GM21360 (cell line): Measurements from ENCODE around the gene THADA.

Experiments
- ATAC-seq: cut with Tn5 transposase; IDR thresholded peaks from one replicate; pipeline ENCODE4 v1.9.1; 2021; ENCODE audit warnings: mild to moderate bottlenecking, moderate library complexity; ENCODE audit not compliant: unreplicated experiment

THADA gene

DNA sequence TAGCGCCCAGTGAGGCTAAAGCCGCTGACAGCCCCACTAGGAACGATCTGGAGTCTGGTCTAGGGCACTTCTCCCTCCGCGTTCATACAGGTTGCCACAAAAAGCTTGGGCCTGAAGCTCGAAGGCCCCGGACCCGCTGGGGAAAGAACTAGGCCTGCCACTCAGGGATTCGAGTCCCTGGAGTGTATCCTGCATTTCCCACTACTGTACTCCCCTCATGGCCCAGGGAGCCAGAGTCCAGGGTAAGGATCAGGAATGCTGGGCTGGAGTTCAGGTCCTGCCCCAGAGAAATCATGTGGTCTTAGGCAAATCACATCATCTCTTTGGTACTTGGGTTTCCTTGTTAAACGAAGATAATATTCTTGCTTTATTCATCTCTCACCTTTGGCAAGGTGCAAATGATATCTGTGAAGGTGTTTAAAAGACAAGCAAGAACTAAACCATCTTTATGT lies 368.0 kb downstream of the THADA start:
- no peak for ATAC-seq

GRCh38 chr2:43226955-43227829 lies 368.6 kb downstream of the THADA start:
- peak; percentile 15 for ATAC-seq

DNA sequence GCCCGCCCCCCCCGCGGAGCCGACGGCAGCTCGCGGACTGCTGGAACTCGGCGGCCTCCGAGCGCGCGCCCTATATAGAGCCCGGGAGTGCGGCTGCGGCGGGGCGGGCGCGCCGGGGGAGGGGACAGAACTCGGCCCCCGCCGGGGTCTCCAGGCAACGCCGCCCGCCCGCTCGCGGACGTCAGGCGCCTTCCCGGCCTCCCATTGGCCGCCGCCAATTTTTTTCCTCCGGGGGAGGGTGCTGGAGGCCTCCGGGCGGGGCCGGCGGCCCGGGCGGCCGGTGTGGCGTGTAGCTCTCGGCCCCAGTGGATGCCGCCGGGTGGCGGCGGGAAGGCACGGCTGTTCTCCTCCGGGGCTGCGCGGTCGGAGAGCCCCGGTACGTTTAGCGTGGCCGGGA lies 369.3 kb downstream of the THADA start, which contains the start of gene ZFP36L2:
ZFP36L2 (minus strand) TSS at position 49 of the 397 bp plus-strand sequence. CDS start 291 bp downstream, outside the sequence.
- ATAC-seq: peak; percentile 53

- peak; percentile 14 for ATAC-seq
Observed at GRCh38 chr2:43225788-43226557, 369.9 kb downstream of the THADA start.

- no peak for ATAC-seq
Observed at GRCh38 chr2:43225093-43225787, 370.6 kb downstream of the THADA start.

DNA sequence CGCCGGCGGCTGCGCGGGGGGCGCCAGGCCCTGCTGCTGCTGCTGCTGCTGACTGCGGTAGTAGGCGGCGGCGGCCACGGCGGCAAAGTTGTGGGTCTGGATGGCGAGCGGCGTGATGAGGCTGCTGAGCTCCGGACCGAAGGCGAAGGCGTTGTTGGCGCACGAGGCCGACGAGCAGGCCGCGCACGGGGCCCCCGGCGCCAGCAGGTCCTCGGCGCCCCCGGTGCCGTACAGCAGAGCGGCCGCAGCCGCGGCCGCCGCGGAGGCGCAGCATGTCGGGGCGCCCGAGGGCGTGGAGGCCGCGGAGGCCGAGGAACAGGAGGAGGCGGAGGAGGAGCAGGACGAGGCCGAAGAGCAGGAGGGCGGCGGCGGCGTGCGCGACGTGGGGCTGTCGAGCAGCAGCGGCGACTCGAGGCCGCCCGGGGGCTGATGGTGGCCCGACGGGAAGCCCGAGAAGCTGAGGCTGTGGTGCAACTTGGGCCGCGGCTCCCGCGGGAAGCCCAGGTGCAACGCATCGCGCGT lies 371.2 kb downstream of the THADA start:
- ATAC-seq: no peak

GRCh38 chr2:43224131-43224570 lies 371.7 kb downstream of the THADA start:
- ATAC-seq: no peak

GRCh38 chr2:43223521-43224001 lies 372.3 kb downstream of the THADA start:
- ATAC-seq: no peak

DNA sequence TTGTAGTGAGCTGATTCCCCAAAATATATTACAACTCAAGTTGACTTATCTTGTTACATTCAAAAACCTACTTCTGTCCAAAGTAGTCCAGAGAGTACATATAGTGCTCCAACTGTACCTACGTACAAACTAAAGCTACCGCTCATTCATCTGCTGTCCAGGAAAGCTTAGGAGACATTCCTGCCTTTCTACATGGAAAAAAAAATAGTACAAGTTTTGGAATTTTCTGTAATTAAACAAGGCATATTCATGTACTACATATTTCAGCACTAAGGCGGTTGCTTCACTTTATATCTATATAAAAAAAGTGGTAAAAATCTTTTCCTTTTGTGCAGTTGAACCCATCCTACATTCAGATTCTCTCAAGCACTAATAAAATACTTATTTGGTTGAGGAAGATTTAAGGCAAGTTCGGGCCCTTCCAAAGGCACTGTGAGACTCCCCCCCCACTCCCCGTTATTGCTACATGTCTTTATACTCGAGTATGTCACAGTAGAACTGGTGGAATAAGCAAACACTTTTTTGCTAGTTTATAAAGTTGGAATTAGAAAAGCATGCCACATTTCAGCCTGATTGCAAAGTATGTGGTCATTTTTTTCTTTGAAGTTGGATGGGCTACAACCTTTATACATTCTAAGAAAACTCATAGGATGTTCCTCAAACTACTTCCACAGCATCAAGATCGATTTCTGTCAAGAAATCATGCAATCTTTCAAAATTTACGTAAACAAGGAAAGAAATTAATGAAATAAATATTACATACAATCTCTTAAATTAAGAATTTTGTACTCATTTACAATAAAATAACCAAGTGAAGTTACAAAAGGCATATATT lies 373.1 kb downstream of the THADA start:
- no peak for ATAC-seq

DNA sequence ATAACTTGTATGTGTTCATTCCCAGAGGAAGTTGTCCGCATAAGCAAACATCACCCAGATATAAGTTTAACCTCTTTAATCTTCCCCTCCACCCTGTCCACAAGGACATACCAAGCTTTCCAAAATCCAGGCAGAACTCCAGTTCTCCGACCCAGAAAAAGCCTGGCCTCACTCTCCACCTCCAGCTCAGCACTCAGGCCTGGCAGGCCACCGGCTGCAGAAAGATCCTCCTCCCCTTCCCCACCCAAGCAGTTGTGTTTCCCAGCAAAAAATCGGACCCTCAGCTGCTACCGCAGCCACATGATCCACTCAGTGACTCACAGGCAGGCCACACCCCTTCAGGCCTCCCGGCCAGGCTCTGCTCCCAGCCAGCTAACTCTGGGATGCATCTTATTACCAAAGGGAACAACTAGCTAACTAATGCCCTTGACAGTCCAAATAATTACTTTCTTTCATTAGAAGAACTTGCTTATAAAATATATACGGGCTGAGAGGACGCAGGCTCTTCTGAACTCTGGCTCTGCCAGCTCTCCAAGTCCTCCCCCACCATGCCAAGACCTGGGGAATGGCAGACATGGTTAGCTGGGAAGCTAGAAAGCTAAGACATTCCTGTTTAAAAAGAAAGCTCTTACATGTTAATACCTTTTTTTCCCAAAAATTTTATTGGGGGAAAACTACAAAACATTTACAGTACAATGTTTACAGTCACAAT lies 373.9 kb downstream of the THADA start:
- ATAC-seq: no peak

DNA sequence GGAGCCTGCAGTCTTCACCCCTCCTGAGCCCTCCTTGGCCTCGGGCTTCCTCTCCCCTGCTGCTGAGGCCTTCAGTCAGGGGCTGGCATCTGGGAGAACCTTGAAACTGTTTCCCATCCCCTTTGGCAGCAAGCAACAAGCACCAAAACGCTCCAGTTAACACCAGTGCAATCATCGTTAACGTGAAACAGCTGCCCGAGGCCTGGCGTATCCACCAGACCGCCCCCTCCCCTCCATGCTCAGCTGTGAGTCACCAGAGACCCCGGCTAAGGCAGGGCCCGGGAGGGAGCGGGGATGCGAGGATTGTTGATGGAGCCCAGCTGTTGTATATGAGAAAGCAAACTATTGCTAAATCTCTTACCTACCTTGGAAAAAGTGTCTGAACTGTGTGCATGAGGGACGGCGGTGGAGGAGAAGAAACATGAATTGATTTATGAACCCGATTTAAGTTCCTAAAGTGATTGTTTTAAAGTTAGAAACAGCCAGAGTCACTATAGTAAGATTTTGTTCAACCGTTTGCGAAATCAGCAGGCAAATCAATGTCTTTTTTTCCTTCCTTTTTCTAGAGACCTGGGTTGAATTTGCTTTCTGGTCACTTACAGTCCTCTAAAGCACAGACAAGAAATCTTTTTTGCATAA lies 374.6 kb downstream of the THADA start:
- ATAC-seq: no peak

DNA sequence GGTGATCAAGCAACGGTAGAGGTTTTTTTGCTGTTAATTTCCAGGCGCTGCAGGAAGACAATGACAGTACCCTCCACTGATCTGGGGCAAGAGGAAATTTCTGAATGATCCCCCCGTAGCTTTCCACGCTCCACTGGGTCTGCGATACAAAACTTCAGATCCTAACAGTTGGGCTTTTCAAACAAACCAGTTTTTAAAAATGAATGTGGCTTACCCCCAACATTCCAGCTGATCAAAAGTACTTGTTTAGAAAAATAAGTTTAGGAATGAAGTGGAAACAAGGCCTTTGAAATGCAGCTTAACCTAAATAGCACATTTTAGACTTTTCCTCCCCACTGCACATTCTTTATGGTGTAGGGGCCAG lies 375.1 kb downstream of the THADA start:
- no peak for ATAC-seq

GRCh38 chr2:43220229-43220751 lies 375.5 kb downstream of the THADA start:
- no peak for ATAC-seq

DNA sequence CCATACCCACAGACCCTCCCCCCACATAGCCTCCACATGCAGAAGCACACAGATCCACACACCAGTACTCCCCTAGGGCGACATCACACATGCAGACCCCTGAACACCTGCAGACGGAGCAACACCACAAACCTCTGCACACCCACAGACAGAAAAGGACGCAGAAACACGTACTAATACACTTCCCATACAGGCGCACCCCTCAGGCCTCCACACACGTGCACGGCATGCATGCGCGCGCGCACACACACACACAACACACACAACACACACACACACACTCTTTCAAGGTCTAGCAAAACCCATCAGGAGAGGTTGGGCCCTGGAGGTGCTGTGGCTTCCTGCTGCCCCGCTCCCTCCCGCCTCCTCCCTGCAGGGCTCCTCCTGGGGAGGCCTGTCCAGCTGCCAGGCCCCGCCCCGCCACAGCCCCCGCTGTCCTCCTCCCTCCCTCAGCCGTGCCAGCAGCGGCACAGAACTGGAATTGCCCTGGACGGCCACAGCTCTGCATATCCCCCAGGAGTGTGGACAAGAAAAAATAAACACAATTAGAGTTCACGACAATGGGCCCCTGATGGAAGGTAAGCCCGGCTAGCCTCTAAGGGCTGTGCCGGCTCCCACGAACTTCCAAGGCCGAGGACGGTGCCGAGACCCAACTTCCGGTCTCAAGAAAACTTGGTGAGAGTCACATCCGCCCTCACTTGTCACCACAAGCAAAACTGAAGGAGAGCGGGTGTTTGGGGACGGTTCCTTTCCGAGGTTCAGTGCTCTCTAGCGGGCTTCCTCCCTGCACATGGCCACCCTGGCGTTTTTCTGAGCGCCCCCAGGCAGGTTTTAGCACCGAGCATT lies 376.2 kb downstream of the THADA start:
- ATAC-seq: peak; percentile 41

DNA sequence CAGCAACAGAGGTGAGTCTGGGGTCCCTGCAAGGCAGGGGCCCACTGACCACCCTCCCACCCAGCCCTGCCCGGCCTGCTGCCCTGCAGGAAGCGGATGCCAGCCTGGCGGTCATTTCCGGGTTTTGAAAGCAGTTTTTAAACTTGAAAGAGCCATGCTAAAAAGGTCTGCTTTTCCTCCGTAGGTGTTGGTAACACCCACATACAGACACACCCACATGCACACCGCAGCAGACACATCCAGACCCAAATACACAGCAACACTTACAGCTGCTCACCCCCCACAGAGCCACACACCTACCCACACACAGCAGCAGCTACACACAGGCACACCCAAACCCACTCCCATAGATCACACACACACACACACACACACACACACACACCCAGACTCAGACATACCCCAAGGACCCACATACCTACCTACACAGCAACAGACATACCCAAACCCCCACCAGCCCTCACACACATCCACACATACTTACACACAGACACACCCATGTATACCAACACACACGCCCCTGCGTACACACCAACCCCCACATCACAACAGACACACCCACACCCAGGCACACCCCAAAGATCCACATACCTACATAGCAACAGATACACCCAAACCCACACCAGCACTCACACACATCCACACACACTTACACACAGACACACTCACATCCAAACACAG lies 377.0 kb downstream of the THADA start:
- ATAC-seq: no peak

- ATAC-seq: no peak
Observed at GRCh38 chr2:43218155-43218701, 377.6 kb downstream of the THADA start.
